WTC11 (cell line): ENCODE measurements around the gene ADRA1B. TPM values are rescaled to one million over a fixed set of nuclear protein-coding genes. Genes with fewer than 3 reads are reported as not detected.
"Not testable (repeated sequence)": the region's sequence is repeated elsewhere in the genome, so short reads cannot be mapped to it uniquely, and the experiment has no call there.

Experiments
- ATAC-seq: fragments of 200-7000 bp; cut with Tn5 transposase; 2 replicates; pipeline ENCODE4 v1.10.0; 2021; ENCODE audit warnings: mild to moderate bottlenecking, moderate library complexity
- CTCF ChIA-PET: fragments of 300-600 bp; sonication (Branson Sonifier 250); formaldehyde crosslinking; loops from one replicate; lab custom pipeline; 2021; ENCODE audit warnings: antibody characterized with exemption; lab: Charles Lee
- POLR2A ChIA-PET: fragments of 350-600 bp; sonication (Branson Sonifier 250); formaldehyde crosslinking; loops from one replicate; lab custom pipeline; 2021; ENCODE audit warnings: antibody characterized with exemption; lab: Charles Lee
- DNase-seq: peaks from one replicate; pipeline ENCODE4 v3.0.0; 2021; ENCODE audit warnings: low spot score
- H3K27ac Mint-ChIP-seq: 2 replicates; pipeline ENCODE4 v1.8.0; 2021; ENCODE audit warnings: mixed read lengths
- H3K27me3 Mint-ChIP-seq: 2 replicates; pipeline ENCODE4 v1.8.0; 2021; ENCODE audit warnings: low read depth, mild to moderate bottlenecking, moderate library complexity, mixed read lengths
- H3K36me3 Mint-ChIP-seq: 2 replicates; pipeline ENCODE4 v1.8.0; 2021; ENCODE audit warnings: mixed read lengths
- H3K4me1 Mint-ChIP-seq: 2 replicates; pipeline ENCODE4 v1.8.0; 2022; ENCODE audit warnings: mixed read lengths
- H3K4me3 Mint-ChIP-seq: 2 replicates; pipeline ENCODE4 v1.8.0; 2021; ENCODE audit warnings: mild to moderate bottlenecking, moderate library complexity, mixed read lengths
- H3K9me3 Mint-ChIP-seq: 2 replicates; pipeline ENCODE4 v1.8.0; 2021; ENCODE audit warnings: mixed read lengths
- ATF1 ChIP-seq: sonication (generic); formaldehyde crosslinking; IDR thresholded peaks from 2 replicates; pipeline ENCODE4 v1.8.1; 2023; ENCODE audit warnings: mild to moderate bottlenecking, moderate library complexity, missing genetic modification reagents
- EMX1 ChIP-seq: fragments of 250-450 bp; sonication (Bioruptor Pico); IDR thresholded peaks from 2 replicates; pipeline ENCODE4 v1.8.0; 2021; ENCODE audit warnings: mild to moderate bottlenecking
- FOXP1 ChIP-seq: sonication (generic); formaldehyde crosslinking; IDR thresholded peaks from 2 replicates; pipeline ENCODE4 v1.8.0; 2022; ENCODE audit warnings: missing genetic modification reagents, mild to moderate bottlenecking, moderate library complexity, borderline replicate concordance
- GRHL2 ChIP-seq: fragments of 250-450 bp; sonication (Bioruptor Pico); IDR thresholded peaks from 2 replicates; pipeline ENCODE4 v1.8.0; 2022; ENCODE audit warnings: mild to moderate bottlenecking, moderate library complexity; ENCODE audit not compliant: insufficient replicate concordance, severe bottlenecking
- JUN ChIP-seq: sonication (generic); formaldehyde crosslinking; IDR thresholded peaks from 2 replicates; pipeline ENCODE4 v1.8.0; 2023; ENCODE audit warnings: mild to moderate bottlenecking, missing genetic modification reagents
- MYBL2 ChIP-seq: sonication (generic); formaldehyde crosslinking; IDR thresholded peaks from 2 replicates; pipeline ENCODE4 v1.8.1; 2023; ENCODE audit warnings: mild to moderate bottlenecking, moderate library complexity, missing genetic modification reagents
- NFATC4 ChIP-seq: fragments of 250-450 bp; sonication (Bioruptor Pico); IDR thresholded peaks from 2 replicates; pipeline ENCODE4 v1.9.0; 2021; ENCODE audit warnings: mild to moderate bottlenecking
- NR3C1 ChIP-seq: sonication (generic); formaldehyde crosslinking; conservative IDR thresholded peaks from 2 replicates; pipeline ENCODE4 v1.8.1; 2023; ENCODE audit warnings: low read depth, mild to moderate bottlenecking, missing genetic modification reagents
- RELA ChIP-seq: sonication (generic); formaldehyde crosslinking; IDR thresholded peaks from 2 replicates; pipeline ENCODE4 v1.8.1; 2022; ENCODE audit warnings: missing genetic modification reagents, mild to moderate bottlenecking, borderline replicate concordance
- SMAD3 ChIP-seq: sonication (generic); formaldehyde crosslinking; IDR thresholded peaks from 2 replicates; pipeline ENCODE4 v1.8.0; 2022; ENCODE audit warnings: missing genetic modification reagents, mild to moderate bottlenecking, borderline replicate concordance
- SOX15 ChIP-seq: fragments of 250-450 bp; sonication (Bioruptor Pico); IDR thresholded peaks from 2 replicates; pipeline ENCODE4 v1.9.0; 2021; ENCODE audit warnings: mild to moderate bottlenecking
- TEAD4 ChIP-seq: sonication (generic); formaldehyde crosslinking; IDR thresholded peaks from 2 replicates; pipeline ENCODE4 v1.8.0; 2022; ENCODE audit warnings: mild to moderate bottlenecking, missing genetic modification reagents
- ZBTB21 ChIP-seq: sonication (generic); formaldehyde crosslinking; IDR thresholded peaks from 2 replicates; pipeline ENCODE4 v1.8.1; 2023; ENCODE audit warnings: mild to moderate bottlenecking, missing genetic modification reagents, borderline replicate concordance
- ZNF219 ChIP-seq: sonication (generic); formaldehyde crosslinking; IDR thresholded peaks from 2 replicates; pipeline ENCODE4 v1.8.0; 2023; ENCODE audit warnings: missing genetic modification reagents, mild to moderate bottlenecking, borderline replicate concordance
- ZNF396 ChIP-seq: fragments of 250-450 bp; sonication (Bioruptor Pico); IDR thresholded peaks from 2 replicates; pipeline ENCODE4 v1.8.0; 2021; ENCODE audit warnings: mild to moderate bottlenecking, moderate library complexity, borderline replicate concordance
- ZNF416 ChIP-seq: fragments of 250-450 bp; sonication (Bioruptor Pico); IDR thresholded peaks from 2 replicates; pipeline ENCODE4 v1.9.0; 2021; ENCODE audit warnings: mild to moderate bottlenecking, inconsistent platforms
- ZNF423 ChIP-seq: fragments of 250-450 bp; sonication (Bioruptor Pico); IDR thresholded peaks from 2 replicates; pipeline ENCODE4 v2.1.2; 2022; ENCODE audit warnings: mild to moderate bottlenecking, moderate library complexity
- ZNF671 ChIP-seq: fragments of 250-450 bp; sonication (Bioruptor Pico); IDR thresholded peaks from 2 replicates; pipeline ENCODE4 v1.8.0; 2021; ENCODE audit warnings: mild to moderate bottlenecking
- total RNA-seq: library from RNA; stranded (reverse); gene quantifications from 3 replicates; pipeline ENCODE4 v1.2.3, GENCODE V29; 2021
- TF ChIP-seq, protein P1 (sequence below): sonication (generic); formaldehyde crosslinking; conservative IDR thresholded peaks from 2 replicates; pipeline ENCODE4 v1.8.1; 2023; ENCODE audit warnings: mild to moderate bottlenecking, low read depth, missing genetic modification reagents, moderate library complexity
- TF ChIP-seq, protein P2 (sequence below): fragments of 250-450 bp; sonication (Bioruptor Pico); conservative IDR thresholded peaks from 2 replicates; pipeline ENCODE4 v1.9.0; 2021; ENCODE audit warnings: mild to moderate bottlenecking
- TF ChIP-seq, protein P3 (sequence below): sonication (generic); formaldehyde crosslinking; IDR thresholded peaks from 2 replicates; pipeline ENCODE4 v1.8.0; 2022; ENCODE audit warnings: missing genetic modification reagents
- TF ChIP-seq, protein P4 (sequence below): sonication (generic); formaldehyde crosslinking; IDR thresholded peaks from 2 replicates; pipeline ENCODE4 v1.8.0; 2022; ENCODE audit warnings: mild to moderate bottlenecking, missing genetic modification reagents

ADRA1B gene
- total RNA-seq, 1 experiment from 2014 or later, result 0.11 TPM

DNA sequence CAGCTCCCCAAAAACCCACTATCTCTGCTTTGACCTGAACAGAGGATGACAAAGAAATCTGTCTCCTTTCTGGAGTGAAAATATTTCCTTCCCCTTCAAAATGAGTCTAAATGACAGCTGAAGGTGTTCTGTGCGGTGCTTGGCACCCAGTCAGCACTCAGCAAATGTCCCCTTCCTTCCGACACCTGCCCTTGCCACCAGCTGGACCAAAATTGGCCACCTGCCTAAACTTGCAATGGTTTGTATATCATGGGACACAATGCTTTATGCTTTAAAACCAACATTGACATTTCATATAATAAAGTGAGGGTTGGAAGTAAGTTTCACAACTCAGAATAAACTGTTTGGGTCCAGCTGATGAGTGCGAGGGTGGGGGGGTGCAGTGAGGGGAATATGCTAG is 85.2 kb downstream of the ADRA1B start (continued):
- TF ChIP-seq, protein P1, sequence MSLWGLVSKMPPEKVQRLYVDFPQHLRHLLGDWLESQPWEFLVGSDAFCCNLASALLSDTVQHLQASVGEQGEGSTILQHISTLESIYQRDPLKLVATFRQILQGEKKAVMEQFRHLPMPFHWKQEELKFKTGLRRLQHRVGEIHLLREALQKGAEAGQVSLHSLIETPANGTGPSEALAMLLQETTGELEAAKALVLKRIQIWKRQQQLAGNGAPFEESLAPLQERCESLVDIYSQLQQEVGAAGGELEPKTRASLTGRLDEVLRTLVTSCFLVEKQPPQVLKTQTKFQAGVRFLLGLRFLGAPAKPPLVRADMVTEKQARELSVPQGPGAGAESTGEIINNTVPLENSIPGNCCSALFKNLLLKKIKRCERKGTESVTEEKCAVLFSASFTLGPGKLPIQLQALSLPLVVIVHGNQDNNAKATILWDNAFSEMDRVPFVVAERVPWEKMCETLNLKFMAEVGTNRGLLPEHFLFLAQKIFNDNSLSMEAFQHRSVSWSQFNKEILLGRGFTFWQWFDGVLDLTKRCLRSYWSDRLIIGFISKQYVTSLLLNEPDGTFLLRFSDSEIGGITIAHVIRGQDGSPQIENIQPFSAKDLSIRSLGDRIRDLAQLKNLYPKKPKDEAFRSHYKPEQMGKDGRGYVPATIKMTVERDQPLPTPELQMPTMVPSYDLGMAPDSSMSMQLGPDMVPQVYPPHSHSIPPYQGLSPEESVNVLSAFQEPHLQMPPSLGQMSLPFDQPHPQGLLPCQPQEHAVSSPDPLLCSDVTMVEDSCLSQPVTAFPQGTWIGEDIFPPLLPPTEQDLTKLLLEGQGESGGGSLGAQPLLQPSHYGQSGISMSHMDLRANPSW (CRISPR knock-in tag), result no peak
- no peak for TF ChIP-seq RELA (CRISPR knock-in tag)
- no peak for TF ChIP-seq SMAD3 (CRISPR knock-in tag)
- TF ChIP-seq MYBL2, result no peak
- TF ChIP-seq, protein P2, sequence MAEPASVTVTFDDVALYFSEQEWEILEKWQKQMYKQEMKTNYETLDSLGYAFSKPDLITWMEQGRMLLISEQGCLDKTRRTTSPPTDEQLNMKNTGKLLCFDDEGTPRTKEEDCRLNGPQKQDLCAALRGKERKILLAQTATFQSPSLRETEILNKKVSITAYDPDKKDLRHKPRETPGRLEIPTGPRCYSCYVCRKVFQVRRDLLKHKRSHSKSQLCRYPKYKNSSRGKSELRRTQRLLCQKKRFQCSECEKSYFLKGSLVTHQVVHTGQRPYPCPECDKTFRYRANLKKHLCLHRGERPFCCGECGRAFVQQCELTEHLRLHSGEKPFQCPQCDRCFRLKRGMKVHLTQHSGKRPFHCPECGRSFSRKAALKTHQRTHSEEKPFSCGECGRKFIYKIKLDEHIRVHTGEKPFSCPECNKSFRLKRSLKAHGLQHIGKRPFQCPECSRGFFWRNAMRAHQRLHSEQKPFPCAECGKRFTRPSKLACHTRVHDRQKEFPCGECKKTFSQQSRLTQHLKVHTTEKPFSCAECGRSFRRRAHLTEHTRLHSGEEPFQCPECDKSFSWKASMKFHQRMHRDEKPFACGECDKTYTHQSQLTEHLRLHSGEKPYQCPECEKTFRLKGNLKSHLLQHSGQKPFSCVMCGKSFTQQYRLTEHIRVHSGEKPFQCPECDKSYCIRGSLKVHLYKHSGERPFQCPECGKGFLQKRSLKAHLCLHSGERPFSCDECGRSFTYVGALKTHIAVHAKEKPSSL, result no peak
- TF ChIP-seq, all 79 proteins: peak for 0

DNA sequence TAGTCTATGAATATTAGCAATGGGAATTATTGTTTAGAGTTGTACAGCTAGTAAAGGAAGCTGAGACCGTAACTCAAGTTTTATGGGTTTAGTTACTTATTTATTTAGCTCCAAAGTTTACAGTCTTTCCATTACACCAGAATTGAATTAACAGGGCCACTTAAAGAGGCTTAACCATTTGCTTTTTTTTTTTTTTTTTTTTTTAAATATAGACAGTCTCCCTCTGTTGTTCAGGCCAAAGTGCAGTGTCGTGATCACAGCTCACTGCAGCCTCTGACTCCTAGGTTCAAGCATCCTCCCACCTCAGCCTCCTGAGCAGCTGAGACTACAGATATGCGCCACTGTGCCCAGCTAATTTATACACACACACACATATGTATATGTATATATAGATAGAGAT is 91.2 kb downstream of the ADRA1B start:
- ChIA-PET CTCF (interaction anchor here (0.6 to 3.1 kb wide), 2 partner anchors 14 to 337 kb away, joined by 4 to 31 read pairs; no protein-coding TSS in a partner anchor), POLR2A (interaction anchor here (0.6 kb wide), 2 partner anchors 319 to 434 kb away, joined by 3 read pairs; no protein-coding TSS in a partner anchor)

DNA sequence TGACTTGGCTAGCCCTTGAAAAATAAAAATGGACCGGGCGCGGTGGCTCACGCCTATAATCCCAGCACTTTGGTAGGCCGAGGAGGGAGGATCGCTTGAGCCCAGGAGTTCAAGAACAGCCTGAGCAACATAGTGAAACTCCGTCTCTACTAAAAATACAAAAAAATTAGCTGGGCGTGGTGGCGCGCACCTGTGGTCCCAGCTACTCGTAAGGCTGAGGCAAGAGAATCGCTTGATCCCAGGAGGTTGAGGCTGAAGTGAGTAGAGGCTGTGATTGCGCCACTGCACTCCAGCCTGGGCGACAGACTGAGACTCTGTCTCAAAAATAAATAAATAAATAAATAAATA is 92.2 kb downstream of the ADRA1B start:
- peaks cover 12% of the 10 kb centered on the region for H3K4me1 Mint-ChIP-seq
- 0 out of 2 replicates have a peak overlapping the region, but pooled peaks have one; percentile 27 for H3K4me3 Mint-ChIP-seq
- POLR2A ChIA-PET, result not testable (repeated sequence)
- 0 out of 2 replicates have a peak, but pooled peaks have one; percentile 4 for TF ChIP-seq ZBTB21
- TF ChIP-seq, all 79 proteins: peak for 1; not testable (repeated sequence) for 78
- not testable (repeated sequence) for H3K9me3 Mint-ChIP-seq, ATAC-seq, DNase-seq, H3K27ac Mint-ChIP-seq, H3K27me3 Mint-ChIP-seq
- CTCF ChIA-PET, result interaction anchor here (0.8 to 3.1 kb wide), 5 partner anchors 13 to 431 kb away, joined by 3 to 31 read pairs (median 4); no protein-coding TSS in a partner anchor
- peaks cover 30% of the 10 kb centered on the region for H3K36me3 Mint-ChIP-seq

More for the DNA sequence above, 91.2 kb downstream of the ADRA1B start:
- no peak overlapping the region for H3K4me3 Mint-ChIP-seq
- ATAC-seq, result no peak
- no peak for TF ChIP-seq ZNF396 (CRISPR knock-in tag)
- no peak for TF ChIP-seq ZNF671 (CRISPR knock-in tag)
- TF ChIP-seq SOX15, result no peak
- TF ChIP-seq GRHL2 (CRISPR knock-in tag), result no peak
- TF ChIP-seq ZNF423 (CRISPR knock-in tag), result no peak
- TF ChIP-seq ATF1 (CRISPR knock-in tag), result no peak
- TF ChIP-seq TEAD4, result no peak
- TF ChIP-seq JUN (CRISPR knock-in tag), result no peak
- no peak for TF ChIP-seq EMX1 (CRISPR knock-in tag)
- no peak for TF ChIP-seq ZNF416 (CRISPR knock-in tag)
- no peak for TF ChIP-seq NR3C1 (CRISPR knock-in tag)
- TF ChIP-seq, protein P3, sequence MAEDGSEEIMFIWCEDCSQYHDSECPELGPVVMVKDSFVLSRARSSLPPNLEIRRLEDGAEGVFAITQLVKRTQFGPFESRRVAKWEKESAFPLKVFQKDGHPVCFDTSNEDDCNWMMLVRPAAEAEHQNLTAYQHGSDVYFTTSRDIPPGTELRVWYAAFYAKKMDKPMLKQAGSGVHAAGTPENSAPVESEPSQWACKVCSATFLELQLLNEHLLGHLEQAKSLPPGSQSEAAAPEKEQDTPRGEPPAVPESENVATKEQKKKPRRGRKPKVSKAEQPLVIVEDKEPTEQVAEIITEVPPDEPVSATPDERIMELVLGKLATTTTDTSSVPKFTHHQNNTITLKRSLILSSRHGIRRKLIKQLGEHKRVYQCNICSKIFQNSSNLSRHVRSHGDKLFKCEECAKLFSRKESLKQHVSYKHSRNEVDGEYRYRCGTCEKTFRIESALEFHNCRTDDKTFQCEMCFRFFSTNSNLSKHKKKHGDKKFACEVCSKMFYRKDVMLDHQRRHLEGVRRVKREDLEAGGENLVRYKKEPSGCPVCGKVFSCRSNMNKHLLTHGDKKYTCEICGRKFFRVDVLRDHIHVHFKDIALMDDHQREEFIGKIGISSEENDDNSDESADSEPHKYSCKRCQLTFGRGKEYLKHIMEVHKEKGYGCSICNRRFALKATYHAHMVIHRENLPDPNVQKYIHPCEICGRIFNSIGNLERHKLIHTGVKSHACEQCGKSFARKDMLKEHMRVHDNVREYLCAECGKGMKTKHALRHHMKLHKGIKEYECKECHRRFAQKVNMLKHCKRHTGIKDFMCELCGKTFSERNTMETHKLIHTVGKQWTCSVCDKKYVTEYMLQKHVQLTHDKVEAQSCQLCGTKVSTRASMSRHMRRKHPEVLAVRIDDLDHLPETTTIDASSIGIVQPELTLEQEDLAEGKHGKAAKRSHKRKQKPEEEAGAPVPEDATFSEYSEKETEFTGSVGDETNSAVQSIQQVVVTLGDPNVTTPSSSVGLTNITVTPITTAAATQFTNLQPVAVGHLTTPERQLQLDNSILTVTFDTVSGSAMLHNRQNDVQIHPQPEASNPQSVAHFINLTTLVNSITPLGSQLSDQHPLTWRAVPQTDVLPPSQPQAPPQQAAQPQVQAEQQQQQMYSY (CRISPR knock-in tag), result no peak
- TF ChIP-seq, protein P4, sequence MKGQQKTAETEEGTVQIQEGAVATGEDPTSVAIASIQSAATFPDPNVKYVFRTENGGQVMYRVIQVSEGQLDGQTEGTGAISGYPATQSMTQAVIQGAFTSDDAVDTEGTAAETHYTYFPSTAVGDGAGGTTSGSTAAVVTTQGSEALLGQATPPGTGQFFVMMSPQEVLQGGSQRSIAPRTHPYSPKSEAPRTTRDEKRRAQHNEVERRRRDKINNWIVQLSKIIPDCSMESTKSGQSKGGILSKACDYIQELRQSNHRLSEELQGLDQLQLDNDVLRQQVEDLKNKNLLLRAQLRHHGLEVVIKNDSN, result no peak
- no peak for TF ChIP-seq ZNF219 (CRISPR knock-in tag)
- no peak for TF ChIP-seq FOXP1 (CRISPR knock-in tag)
- no peak for TF ChIP-seq NFATC4 (CRISPR knock-in tag)
- no peaks in the 10 kb centered on the region for H3K27me3 Mint-ChIP-seq
- no peak overlapping the region for H3K27ac Mint-ChIP-seq
- peaks cover 22% of the 10 kb centered on the region for H3K36me3 Mint-ChIP-seq
- peaks cover 12% of the 10 kb centered on the region for H3K4me1 Mint-ChIP-seq
- DNase-seq, result no peak
- H3K9me3 Mint-ChIP-seq, result no peaks in the 10 kb centered on the region
